ENCODE results near the gene INSC. TPM values are rescaled to one million over a fixed set of nuclear protein-coding genes. Genes with fewer than 3 reads are reported as not detected.

Gene INSC
- total RNA-seq, 1 experiment from 2014 or later: not detected

- H3K36me3 Mint-ChIP-seq (ENCODE audit: insufficient read depth, unreplicated experiment): no peaks in the 10 kb centered on the region
- POLR2A ChIA-PET: no interaction called here
- H3K27me3 Mint-ChIP-seq (ENCODE audit: insufficient read depth, unreplicated experiment): peaks cover 7% of the 10 kb centered on the region
- H3K4me3 Mint-ChIP-seq (ENCODE audit: unreplicated experiment): no peak overlapping the region
- intact Hi-C loops (cut with micrococcal nuclease; ENCODE audit: unreplicated experiment): loop anchor here (1.0 to 10.0 kb wide), 4 partner anchors 107 to 424 kb away; partner anchors contain the start of gene CALCA
- CTCF ChIA-PET: interaction anchor here (1.5 to 2.2 kb wide), 2 partner anchors 14 to 108 kb away, joined by 4 to 19 read pairs; no protein-coding TSS in a partner anchor
- peak; percentile 92 to 96 for TF ChIP-seq CTCF (IDR thresholded peaks at IDR 0.05; ENCODE audit: insufficient read depth in 1 of 2, low read depth in 1 of 2, low read length in 1 of 2, severe bottlenecking in 1 of 2, unreplicated experiment in 1 of 2)
- no peaks in the 10 kb centered on the region for H3K9me3 ChIP-seq
- no peak overlapping the region for H3K27ac Mint-ChIP-seq (ENCODE audit: unreplicated experiment)
- no TSS peak for BruUV-seq (replicated peaks)
- H3K4me1 ChIP-seq: no peaks in the 10 kb centered on the region
- no peaks in the 10 kb centered on the region for H3K36me3 ChIP-seq (ENCODE audit: control insufficient read depth, insufficient read depth, low read length)
- H3K27me3 ChIP-seq (replicated peaks; ENCODE audit: control insufficient read depth, insufficient read depth, low read length): no peaks in the 10 kb centered on the region
- peak; percentile 71 to 87 for DNase-seq
- H3K4me3 ChIP-seq (ENCODE audit: low read depth, low read length): no peak overlapping the region
- peaks cover 3% of the 10 kb centered on the region for H3K4me1 Mint-ChIP-seq (ENCODE audit: low read depth, unreplicated experiment)
- no peaks in the 10 kb centered on the region for H3K9me3 Mint-ChIP-seq (ENCODE audit: unreplicated experiment)
Observed at GRCh38 chr11:15208378-15209222, 93.9 kb downstream of the INSC start.

DNA sequence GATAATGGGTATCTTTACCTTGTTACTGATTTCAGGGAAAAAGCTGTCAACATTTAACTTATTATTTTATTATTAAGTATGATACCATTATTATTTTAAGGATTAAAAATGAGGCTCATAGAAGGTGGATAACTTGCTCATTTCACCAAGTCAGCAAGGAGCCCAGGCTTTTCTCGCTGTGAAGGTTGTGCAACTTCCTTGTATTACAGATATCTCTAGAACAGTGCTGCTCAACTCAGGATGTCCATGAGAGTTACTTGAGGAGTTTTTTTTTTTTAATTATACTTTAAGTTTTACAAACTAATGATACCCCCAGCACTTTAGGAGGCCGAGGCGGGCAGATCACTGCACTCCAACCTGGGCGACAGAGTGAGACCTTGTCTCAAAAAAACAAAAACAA lies 98.2 kb downstream of the INSC start:
- CTCF ChIA-PET: no interaction called here
- no peak overlapping the region for H3K27ac Mint-ChIP-seq (ENCODE audit: unreplicated experiment)
- peaks cover 10% of the 10 kb centered on the region for H3K4me1 Mint-ChIP-seq (ENCODE audit: low read depth, unreplicated experiment)
- no peaks in the 10 kb centered on the region for H3K27me3 Mint-ChIP-seq (ENCODE audit: insufficient read depth, unreplicated experiment)
- no peaks in the 10 kb centered on the region for H3K4me1 ChIP-seq
- no peak overlapping the region for H3K4me3 ChIP-seq (ENCODE audit: low read depth, low read length)
- no peak overlapping the region for H3K4me3 Mint-ChIP-seq (ENCODE audit: unreplicated experiment)
- H3K36me3 Mint-ChIP-seq (ENCODE audit: insufficient read depth, unreplicated experiment): no peaks in the 10 kb centered on the region
- DNase-seq: no peak
- BruUV-seq (replicated peaks): no TSS peak
- no peaks in the 10 kb centered on the region for H3K36me3 ChIP-seq (ENCODE audit: control insufficient read depth, insufficient read depth, low read length)
- no peaks in the 10 kb centered on the region for H3K27me3 ChIP-seq (replicated peaks; ENCODE audit: control insufficient read depth, insufficient read depth, low read length)
- no peaks in the 10 kb centered on the region for H3K9me3 ChIP-seq
- intact Hi-C loops (cut with micrococcal nuclease; ENCODE audit: unreplicated experiment): no loop called here
- POLR2A ChIA-PET: no interaction called here
- no peaks in the 10 kb centered on the region for H3K9me3 Mint-ChIP-seq (ENCODE audit: unreplicated experiment)
- no peak for TF ChIP-seq CTCF (IDR thresholded peaks at IDR 0.05; ENCODE audit: insufficient read depth in 1 of 2, low read depth in 1 of 2, low read length in 1 of 2, severe bottlenecking in 1 of 2, unreplicated experiment in 1 of 2)

- Mint-ChIP-seq H3K4me1 (ENCODE audit: low read depth, unreplicated experiment) (peaks cover 10% of the 10 kb centered on the region), H3K9me3 (ENCODE audit: unreplicated experiment) (no peaks in the 10 kb centered on the region), H3K27ac (ENCODE audit: unreplicated experiment) (no peak overlapping the region), H3K27me3 (ENCODE audit: insufficient read depth, unreplicated experiment) (no peaks in the 10 kb centered on the region), H3K36me3 (ENCODE audit: insufficient read depth, unreplicated experiment) (no peaks in the 10 kb centered on the region), H3K4me3 (ENCODE audit: unreplicated experiment) (no peak overlapping the region)
- no peak for DNase-seq
- H3K4me3 ChIP-seq (ENCODE audit: low read depth, low read length): no peak overlapping the region
- no peaks in the 10 kb centered on the region for H3K36me3 ChIP-seq (ENCODE audit: control insufficient read depth, insufficient read depth, low read length)
- ChIA-PET POLR2A (no interaction called here), CTCF (no interaction called here)
- H3K9me3 ChIP-seq: no peaks in the 10 kb centered on the region
- no peak for TF ChIP-seq CTCF (IDR thresholded peaks at IDR 0.05; ENCODE audit: insufficient read depth in 1 of 2, low read depth in 1 of 2, low read length in 1 of 2, severe bottlenecking in 1 of 2, unreplicated experiment in 1 of 2)
- BruUV-seq (replicated peaks): no TSS peak
- no peaks in the 10 kb centered on the region for H3K4me1 ChIP-seq
- no peaks in the 10 kb centered on the region for H3K27me3 ChIP-seq (replicated peaks; ENCODE audit: control insufficient read depth, insufficient read depth, low read length)
- intact Hi-C loops (cut with micrococcal nuclease; ENCODE audit: unreplicated experiment): no loop called here
Observed at GRCh38 chr11:15213471-15214231, 98.9 kb downstream of the INSC start.
